Activated CD4-positive, CD25-positive, alpha-beta regulatory T cell treated with anti-CD3 and anti-CD28 coated beads, Interleukin-2, amount 50 U/mL, for 72 hours (primary cell): ENCODE results near the gene OR2M5.

Source experiments
- DNase-seq: peaks from one replicate; pipeline ENCODE4 v3.0.0; 2021

OR2M5 gene, protein sequence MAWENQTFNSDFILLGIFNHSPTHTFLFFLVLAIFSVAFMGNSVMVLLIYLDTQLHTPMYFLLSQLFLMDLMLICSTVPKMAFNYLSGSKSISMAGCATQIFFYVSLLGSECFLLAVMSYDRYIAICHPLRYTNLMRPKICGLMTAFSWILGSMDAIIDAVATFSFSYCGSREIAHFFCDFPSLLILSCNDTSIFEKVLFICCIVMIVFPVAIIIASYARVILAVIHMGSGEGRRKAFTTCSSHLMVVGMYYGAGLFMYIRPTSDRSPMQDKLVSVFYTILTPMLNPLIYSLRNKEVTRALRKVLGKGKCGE

DNA sequence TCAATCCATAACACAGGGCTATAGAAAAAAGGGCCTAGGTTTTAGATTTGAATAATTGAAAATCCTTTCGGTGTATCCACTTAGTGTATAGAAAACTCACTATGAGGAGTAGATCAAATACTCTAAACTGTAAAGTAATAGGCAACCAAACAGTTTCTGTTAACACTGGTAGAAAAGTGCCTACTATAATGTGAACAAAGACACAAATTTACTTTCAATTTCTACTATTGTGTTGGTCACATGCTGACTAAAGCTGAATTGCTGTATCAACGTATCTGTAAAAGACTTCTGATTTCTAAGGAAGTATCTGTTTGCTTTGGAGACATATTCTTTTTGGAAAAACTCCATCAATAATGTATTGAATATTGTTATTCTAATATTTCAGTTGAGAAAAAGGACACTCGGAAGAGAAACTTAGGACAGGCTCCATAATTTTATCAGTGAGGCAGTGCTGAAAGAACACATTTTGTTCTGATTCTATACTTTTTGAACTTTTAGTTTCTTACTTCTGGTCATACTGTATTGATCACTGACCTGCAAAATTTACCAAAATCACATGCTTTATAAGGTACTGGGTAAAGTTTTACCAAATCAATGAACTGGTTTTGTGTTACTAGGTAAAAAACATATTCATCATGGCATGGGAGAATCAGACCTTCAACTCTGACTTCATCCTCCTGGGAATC lies at the start of gene OR2M5:
Gene OR2M5, plus strand, starts transcription at position 636 of the 686 bp plus-strand sequence. Its CDS starts 0 bp downstream, at position 636.
- DNase-seq, result no peak

DNA sequence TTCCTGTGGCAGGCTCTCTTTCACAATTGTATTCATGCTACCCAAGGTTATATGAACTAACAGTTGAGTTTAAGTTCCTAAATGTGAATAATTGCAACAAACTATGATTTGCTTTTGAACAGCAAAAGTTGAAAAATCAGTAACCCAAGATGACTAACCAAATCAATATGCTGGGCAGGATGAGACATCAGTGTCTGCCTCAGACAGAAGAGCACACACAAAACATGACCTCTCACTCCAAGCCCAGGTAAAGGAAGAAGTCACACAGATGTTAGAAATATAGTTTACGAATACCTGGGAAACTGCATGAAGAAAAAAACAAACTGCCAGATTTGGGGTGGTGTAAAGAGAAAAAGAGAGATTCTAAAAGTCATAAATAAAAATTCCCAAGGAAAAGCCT lies 46.4 kb upstream of the OR2M5 start:
- no peak for DNase-seq

DNA sequence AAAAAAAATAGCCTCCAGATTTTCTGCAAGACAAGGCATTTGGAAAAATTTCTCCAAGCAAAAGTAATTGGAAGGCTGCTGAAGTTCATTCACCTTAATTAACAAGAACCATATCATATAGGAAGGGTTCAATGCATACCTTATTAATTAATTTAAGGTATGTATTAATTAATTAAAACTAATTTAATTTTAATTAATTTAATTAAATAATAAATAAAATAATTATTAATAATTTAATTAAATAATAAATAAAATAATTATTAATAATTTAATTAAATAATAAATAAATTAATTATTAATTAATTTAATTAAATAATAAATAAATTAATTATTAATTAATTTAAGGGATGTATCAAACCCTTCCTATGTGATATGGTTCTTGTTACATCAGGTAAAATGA lies 42.1 kb upstream of the OR2M5 start:
- DNase-seq, result no peak

DNA sequence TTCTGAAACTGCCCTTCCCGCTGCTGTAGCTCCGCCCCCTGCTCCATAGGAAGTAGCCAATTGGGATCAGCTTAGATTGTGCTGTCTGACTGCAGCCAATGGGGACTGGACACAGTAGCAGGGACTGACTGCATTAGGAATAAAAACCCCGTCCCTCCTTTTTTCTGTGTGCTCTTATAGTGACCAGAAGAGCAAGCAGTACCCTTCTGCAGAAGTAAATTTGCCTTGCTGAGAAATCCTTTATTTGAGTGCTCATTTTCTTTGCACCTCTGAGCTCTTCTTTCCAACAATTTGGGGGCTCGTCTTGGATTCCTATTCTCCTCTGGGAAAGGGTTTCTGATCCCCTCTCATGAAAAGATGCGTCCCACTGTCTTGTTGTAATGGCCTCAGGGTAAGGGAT lies 33.8 kb upstream of the OR2M5 start:
- no peak for DNase-seq

DNA sequence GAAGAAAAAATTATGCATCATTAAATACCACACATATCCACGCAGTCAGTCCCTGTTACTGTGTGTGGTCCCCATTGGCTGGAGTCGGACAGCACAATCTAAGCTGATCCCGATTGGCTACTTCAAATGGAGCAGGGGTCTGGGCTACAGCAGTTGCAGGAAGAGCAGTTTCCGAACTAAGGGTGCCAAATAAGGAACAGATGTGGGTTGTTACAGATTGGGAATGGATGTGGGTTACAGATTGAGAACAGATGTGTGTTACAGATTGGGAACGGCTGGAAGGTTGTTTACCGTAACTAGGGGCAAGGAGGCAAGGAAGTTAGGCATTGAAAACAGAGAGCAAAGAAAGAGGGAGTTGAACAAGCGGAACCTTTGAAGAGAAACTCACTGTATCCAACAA lies 30.1 kb upstream of the OR2M5 start:
- DNase-seq, result no peak

DNA sequence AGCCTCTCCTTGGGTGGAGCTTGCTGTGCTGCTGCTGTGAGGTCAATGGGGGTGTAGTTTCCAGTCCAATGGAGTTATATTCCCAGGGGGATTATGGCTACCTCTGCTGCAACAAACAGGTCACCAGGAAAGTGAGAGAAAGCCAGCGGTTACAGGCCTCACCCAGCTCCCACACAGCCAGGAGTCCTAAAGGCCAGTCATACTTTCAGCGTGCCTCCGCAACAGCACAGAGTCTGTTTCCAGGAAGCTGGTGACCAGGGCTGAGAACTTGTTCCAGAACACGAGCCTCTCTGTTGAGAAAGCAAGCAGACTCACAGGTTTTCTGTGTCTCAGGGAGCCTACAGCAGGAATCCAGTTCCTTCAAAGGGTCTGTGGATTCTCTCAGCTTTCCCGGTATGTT lies 17.3 kb upstream of the OR2M5 start:
- no peak for DNase-seq

DNA sequence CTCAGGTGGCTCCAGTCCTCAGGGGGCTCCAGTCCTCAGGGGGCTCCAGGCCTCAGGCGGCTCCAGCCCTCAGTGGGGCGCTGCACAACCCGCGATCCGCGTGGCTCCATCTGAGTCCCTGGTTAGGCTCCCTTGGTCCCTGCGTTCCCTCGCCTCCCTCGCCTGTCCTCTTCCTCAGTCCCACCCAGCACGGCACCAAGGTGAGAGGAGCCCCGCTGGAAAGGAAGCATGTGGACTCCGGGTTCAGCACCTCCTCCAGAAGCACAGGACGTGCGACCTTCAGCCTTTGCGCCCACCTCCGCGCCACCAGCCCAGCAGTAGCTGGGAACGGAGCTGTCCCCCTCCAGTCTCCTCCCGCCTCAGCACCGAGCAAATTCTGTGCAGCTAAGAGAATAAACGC lies 8.1 kb upstream of the OR2M5 start:
- DNase-seq, result no peak

DNA sequence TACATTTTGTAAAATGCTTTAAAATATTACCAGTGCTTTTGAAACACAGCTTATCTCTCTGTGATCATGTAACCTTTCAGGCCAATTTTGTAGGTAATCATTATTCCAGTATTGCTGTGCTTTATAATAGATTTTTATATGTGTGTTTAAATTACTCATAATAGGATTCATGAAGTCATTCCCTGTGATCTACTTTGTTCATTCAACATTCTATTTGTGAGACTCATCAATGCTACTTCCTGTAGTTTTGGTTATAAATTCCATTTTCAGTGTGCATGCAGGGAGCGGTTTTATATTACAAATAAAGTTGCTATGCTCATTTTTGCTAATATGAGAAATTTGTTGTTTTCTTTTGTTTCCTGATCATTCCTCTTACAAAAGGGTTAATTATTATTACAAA lies 4.1 kb upstream of the OR2M5 start:
- no peak for DNase-seq

DNA sequence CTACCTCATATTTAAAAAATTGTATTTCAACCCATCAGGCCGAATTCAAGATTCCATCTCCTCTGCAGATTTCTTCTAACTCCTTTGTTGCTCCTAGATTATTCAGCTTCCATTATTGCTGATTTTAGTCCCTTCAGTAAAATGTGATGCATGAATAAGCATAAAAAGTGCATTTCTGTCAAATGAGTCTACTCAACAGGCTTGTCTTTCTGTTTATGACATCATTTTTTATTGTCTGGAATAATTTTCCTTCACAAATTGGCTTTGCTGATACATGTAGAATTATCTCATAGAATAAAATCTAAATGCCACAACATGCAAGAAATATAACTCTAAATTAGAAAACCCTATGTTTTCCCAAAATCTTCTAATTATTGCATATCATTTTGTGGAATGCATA lies 1.6 kb upstream of the OR2M5 start:
- no peak for DNase-seq

DNA sequence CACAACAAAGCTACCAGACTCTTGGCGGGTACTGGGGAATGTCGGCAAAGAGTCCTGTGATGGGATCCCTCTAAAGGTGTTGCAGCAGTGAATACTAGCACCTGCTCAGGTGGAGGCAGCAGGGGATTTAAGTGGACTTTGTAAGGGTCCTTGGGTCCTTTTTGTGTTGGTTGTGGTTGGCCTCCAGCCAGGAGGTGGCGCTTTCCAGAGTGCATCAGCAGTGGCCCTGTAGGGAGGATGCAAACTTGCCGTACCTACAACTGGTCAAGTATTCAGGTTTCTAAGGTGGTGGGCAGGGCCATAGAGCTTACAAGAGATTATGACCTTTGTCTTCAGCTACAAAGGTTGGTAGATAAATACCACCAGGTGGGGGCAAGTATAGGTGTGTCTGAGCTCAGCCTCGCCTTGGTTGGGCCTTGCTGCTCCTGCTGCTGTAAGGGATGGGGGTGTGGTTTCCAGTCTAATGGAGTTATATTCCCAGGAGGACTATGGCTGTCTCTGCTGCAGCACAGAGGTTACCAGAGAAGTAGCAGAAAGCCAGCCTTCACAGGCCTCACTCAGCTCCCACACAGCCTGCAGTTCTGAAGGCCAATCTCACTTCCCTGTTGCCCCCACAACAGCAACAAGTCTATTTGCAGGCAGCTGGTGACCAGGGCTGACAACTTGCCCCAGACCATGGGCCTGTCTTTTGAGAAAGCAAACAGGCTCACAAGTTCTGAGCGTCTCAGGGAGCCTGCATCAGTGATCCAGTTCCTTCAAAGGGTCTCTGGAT lies 7.3 kb downstream of the OR2M5 start:
- DNase-seq, result no peak

DNA sequence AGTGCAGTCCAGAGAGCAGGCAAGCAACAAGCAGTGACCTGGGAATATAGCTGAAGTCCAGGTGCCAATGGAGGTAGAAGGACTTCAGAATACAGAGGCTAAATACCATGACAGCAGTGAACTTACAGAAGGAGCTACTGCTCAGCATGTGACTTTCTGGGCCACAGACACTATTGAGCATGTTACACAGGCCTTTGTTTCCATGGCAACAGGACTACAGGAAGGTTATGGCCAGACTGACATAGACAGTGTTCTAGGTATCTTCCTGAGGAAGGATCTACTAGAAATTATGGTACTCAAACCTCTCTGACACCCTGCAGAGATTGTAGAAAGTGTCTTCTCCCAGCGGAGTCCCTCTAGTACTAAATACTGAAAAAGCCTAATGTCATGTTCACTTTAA lies 11.0 kb downstream of the OR2M5 start:
- DNase-seq, result no peak

DNA sequence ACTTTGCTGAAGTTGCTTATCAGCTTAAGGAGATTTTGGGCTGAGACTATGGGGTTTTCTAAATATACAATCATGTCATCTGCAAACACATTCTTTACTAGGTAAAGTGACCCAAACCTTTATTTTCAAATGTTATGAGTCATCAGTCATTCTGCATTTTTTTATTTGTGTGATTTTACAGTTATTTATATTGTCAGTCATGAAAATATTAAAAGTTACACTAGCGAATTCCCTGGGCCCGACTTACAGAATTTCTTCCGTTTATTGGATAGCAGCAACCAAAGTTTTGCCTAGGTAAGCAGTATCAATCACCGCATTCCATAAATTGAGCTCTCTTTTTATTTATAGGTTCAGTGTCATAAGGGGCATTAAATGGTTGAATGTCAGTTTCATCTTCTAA lies 13.8 kb downstream of the OR2M5 start:
- DNase-seq, result no peak

DNA sequence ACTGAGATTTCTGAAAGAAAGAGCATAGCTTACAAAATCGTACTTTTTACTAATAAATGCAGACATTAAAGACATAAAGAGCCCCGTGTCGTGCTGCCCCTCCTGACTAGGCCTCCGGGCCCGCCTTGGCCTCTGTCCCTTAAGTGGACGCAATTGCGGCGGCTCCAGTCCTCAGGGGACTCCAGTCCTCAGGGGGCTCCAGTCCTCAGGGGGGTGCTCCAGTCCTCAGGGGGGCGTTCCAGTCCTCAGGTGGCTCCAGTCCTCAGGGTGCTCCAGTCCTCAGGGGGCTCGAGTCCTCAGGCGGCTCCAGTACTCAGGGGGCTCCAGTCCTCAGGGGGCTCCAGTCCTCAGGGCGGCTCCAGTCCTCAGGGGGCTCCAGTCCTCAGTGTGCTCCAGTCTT lies 19.1 kb downstream of the OR2M5 start:
- DNase-seq, result no peak

DNA sequence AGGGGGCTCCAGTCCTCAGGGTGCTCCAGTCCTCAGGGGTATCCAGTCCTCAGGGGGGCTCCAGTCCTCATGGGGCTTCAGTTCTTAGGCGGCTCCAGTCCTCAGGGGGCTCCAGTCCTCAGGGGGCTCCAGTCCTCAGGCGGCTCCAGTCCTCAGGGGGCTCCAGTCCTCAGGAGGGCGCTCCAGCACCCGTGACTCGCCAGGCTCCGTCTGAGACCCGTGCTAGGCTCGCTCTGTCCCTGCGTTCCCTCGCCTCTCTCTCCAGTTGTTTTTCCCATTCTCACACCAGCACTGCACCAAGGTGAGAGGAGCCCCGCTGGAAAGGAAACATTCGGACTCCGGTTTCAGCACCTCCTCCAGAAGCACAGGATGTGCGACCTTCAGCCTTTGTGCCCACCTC lies 20.2 kb downstream of the OR2M5 start:
- no peak for DNase-seq

DNA sequence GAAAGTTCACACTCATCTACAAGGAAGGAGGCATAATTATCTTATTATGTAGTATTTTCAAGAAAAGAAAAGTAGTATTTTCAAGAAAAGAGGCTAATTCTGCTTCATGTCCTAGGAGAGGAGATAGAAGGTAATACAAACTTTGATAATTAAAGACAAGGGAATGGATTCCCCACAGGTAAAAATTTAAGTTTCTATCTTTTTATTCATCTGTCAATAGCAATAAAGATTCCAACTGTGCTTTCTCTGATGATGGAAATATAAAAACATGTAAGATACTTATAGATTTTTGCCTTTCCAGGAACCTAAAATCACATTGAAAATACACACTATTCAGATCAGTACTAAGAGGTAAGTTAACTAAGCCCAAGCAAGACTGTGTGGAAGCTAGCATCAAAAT lies 29.6 kb downstream of the OR2M5 start, which contains the start of gene OR2M2:
Gene OR2M2, plus strand, starts transcription at position 301 of the 400 bp plus-strand sequence. CDS start 5,165 bp downstream, outside the sequence.
- DNase-seq, result no peak

DNA sequence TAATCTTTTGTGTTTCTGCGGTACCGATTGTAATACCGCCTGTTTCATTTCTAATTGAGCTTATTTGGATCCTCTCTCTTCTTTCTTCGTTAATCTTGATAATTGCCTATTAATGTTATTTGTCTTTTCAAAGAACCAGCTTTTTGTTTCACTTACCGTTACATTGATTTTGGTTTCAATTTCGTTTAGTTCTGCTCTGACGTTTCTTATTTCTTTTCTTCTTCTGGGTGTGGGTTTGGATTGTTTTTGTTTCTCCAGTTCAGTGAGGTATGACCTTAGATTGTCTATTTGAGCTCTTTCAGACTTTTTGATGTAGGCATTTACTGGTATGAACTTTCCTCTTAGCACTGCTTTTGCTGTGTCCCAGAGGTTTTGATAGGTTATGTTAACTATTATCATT lies 39.0 kb downstream of the OR2M5 start:
- no peak for DNase-seq

DNA sequence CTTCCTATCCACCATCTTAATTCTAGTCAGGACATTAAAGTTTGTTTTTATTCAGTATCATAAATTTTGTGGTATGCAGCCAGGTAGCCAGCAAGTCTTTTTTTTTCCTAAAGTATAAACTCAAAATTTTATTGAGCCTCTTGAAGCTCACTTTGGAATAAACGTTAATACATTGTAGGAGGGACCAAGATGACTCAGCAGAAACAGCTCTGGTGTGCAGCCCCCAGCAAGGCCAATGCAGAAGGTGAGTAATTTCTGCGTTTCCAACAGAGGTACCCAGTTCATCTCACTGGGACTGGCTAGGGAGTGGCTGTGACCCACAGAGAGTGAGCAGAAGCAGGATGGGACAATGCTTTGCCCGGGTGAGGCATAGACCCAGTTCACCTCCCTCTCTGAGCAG lies 42.4 kb downstream of the OR2M5 start:
- no peak for DNase-seq

DNA sequence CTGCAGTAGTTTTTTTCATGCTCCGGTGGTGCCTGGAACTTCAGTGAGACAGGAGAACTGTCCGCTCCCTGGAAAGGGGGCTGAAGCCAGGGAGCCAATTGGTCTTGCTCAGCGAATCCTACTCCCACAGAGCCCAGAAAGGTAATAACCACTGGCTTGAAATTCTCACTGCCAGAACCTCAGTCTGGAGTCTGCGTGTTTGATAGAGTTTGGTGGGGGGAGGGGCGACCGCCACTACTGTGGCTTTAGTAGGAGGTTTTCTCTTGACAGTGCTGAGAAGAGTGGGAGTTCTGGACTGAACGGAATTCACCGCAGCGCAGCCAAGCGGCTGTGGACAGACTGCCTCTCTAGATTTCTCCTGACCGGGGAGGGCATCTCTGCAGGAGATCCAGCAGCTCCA lies 44.1 kb downstream of the OR2M5 start:
- DNase-seq, result no peak

DNA sequence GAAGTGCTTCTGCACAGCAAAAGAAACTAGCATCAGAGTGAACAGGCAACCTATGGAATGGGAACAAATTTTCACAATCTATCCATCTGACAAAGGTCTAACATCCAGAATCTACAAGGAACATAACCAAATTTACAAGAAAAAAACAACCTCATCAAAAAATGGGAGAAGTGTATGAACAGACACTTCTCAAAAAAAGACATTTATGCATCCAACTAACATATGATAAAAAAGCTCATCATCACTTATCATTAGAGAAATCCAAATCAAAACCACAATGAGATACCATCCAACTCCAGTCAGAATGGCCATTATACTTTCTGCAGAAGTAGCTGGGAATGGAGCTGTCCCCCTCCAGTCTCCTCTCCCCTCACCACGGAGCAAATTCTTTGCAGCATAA lies 49.2 kb downstream of the OR2M5 start:
- DNase-seq, result no peak
